Activated naive CD8-positive, alpha-beta T cell treated with anti-CD3 and anti-CD28 coated beads, Interleukin-2, amount 10 ng/mL, durations not matched to agents 7 days and 5 days (primary cell): ENCODE results near the gene NUP160. TPM values are rescaled to one million over a fixed set of nuclear protein-coding genes. Genes with fewer than 3 reads are reported as not detected.
"Not testable (repeated sequence)": the region's sequence is repeated elsewhere in the genome, so short reads cannot be mapped to it uniquely, and the experiment has no call there.

ENCODE experiments used
- ATAC-seq: fragments of 150-1000 bp; cut with Tn5 transposase; one replicate; pipeline ENCODE4 v1.10.0; 2021; ENCODE audit warnings: low read depth, moderate library complexity
- POLR2A ChIA-PET: fragments of 350-600 bp; sonication (Branson Sonifier 250); formaldehyde crosslinking; loops from one replicate; lab custom pipeline; 2021; ENCODE audit warnings: antibody characterized with exemption; lab: Charles Lee
- DNase-seq: peaks from one replicate; pipeline ENCODE4 v3.0.0; 2021
- H3K27ac Mint-ChIP-seq: one replicate; pipeline ENCODE4 v1.8.0; 2022; ENCODE audit warnings: mild to moderate bottlenecking, mixed read lengths
- H3K27me3 Mint-ChIP-seq: one replicate; pipeline ENCODE4 v1.8.0; 2022; ENCODE audit warnings: mild to moderate bottlenecking, moderate library complexity, mixed read lengths
- H3K36me3 Mint-ChIP-seq: one replicate; pipeline ENCODE4 v1.8.0; 2021; ENCODE audit warnings: mild to moderate bottlenecking, mixed read lengths
- H3K4me1 Mint-ChIP-seq: one replicate; pipeline ENCODE4 v1.8.0; 2021; ENCODE audit warnings: mixed read lengths
- H3K4me3 Mint-ChIP-seq: one replicate; pipeline ENCODE4 v1.8.0; 2022; ENCODE audit warnings: mild to moderate bottlenecking, moderate library complexity, mixed read lengths
- H3K9me3 Mint-ChIP-seq: one replicate; pipeline ENCODE4 v1.8.0; 2021; ENCODE audit warnings: mixed read lengths
- total RNA-seq, 2 experiments: library from RNA; stranded (reverse); gene quantifications; one replicate each; pipeline ENCODE4 v1.2.3, GENCODE V29; 2021

The NUP160 gene
- total RNA-seq, 2 experiments from 2014 or later, result 56.7 to 57.0 TPM

DNA sequence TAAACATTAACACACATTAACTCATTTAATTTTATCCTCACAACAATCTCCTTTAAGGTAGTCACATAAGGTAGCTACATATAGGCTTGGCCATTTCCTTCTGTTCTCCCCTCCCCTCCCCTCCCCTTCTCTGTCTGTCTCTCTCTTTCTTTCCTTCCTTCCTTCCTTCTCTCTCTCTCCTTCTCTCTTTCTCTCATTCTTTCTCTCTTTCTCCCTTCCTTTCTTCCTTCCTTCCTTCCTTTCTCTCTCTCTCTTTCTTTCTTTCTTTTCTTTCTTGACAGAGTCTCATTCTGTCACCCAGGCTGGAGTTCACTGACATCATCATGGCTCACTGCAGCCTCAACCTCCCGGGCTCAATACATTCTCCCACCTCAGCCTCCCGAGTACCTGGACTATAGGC lies 22.3 kb upstream of the NUP160 start:
- DNase-seq (no peak), ATAC-seq (no peak)
- H3K27me3 Mint-ChIP-seq, result peaks cover 2% of the 10 kb centered on the region
- H3K36me3 Mint-ChIP-seq, result peaks cover 1% of the 10 kb centered on the region
- H3K4me1 Mint-ChIP-seq, result peaks cover 6% of the 10 kb centered on the region
- no peak overlapping the region for H3K27ac Mint-ChIP-seq
- H3K4me3 Mint-ChIP-seq, result no peak overlapping the region
- peaks cover 2% of the 10 kb centered on the region for H3K9me3 Mint-ChIP-seq
- POLR2A ChIA-PET, result interaction anchor here (0.7 kb wide), 1 partner anchor 302 kb away, joined by 3 read pairs; no protein-coding TSS in a partner anchor

DNA sequence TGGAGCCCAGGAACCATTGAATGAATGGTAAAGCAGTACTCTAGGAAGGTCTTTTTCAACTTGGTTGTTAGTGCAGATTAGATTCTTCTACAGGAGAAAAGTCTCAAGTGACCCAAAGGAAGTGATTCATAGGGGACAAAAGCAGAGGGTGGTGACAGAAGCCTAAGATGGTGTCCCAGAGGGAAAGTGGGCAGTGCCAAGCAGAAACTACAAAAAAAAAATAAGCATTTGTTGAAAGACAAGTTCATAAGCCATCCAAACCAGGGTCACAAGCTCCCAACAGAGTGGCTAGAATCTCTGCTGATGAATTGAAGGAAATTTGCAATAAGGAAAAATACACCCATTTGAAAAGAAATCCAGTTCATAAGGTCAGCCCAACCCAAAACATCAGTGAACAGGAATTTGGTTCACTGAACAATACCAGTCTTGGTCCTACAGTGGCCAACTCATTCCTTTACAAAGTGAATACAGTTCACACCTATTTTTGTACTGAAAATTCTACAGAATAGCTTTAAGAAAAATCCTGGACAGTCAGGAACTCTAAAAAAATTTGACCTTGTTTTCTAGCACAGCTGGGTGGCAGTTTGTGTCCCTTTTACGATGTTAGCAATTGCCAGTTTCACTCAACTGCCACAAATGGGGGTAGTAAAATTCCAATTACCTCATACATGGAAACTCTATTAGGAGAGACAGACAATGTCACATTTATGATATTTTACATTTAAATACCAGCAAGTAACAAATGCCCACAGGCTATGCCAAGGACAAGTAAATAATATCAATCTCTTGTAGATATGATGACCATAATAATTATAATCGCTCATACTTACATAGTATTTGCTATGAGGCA lies 21.6 kb upstream of the NUP160 start:
- DNase-seq (no peak), ATAC-seq (no peak)
- H3K4me3 Mint-ChIP-seq, result no peak overlapping the region
- peaks cover 3% of the 10 kb centered on the region for H3K36me3 Mint-ChIP-seq
- POLR2A ChIA-PET, result no interaction called here
- no peak overlapping the region for H3K27ac Mint-ChIP-seq
- H3K9me3 Mint-ChIP-seq, result peaks cover 2% of the 10 kb centered on the region
- H3K27me3 Mint-ChIP-seq, result peaks cover 2% of the 10 kb centered on the region
- peaks cover 9% of the 10 kb centered on the region for H3K4me1 Mint-ChIP-seq

DNA sequence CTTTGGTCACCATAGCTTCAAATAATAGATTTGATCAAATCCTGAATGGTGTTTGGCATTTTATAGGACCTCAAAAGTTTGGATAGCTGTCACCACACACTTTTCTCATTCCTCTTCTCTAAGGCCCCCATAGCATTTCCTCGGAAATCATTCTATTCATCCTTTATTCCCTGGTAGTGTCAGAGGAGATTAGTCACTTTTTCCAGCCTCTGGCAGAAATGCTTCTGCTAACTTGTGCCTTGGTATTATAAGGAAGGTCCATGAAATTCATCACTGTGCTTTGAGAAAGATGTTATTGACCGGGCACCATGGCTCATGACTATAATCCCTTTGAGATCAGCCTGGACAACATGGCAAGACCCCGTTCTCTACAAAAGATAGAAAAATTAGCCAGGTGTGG lies 19.7 kb upstream of the NUP160 start:
- POLR2A ChIA-PET, result no interaction called here
- Mint-ChIP-seq H3K4me1 (peaks cover 19% of the 10 kb centered on the region), H3K9me3 (no peaks in the 10 kb centered on the region), H3K27ac (no peak overlapping the region), H3K36me3 (peaks cover 1% of the 10 kb centered on the region), H3K27me3 (peaks cover 2% of the 10 kb centered on the region), H3K4me3 (no peak overlapping the region)
- ATAC-seq (no peak), DNase-seq (no peak)

DNA sequence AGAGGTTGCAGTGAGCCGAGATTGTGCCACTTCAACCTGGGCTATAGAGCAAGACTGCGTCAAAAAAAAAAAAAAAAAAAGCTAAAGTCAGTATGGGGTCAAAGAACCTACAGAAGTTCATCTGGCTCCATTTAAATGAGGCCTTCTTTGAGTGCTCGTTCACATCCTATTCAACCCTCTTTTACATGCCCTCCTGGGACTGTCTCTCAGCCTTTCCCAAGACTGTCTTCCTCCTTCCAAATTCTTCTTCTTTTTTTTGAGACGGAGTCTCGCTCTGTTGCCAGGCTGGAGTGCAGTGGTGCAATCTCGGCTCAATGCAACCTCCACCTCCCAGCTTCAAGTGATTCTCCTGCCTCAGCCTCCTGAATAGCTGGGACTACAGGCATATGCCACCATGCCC lies 18.7 kb upstream of the NUP160 start:
- H3K27ac Mint-ChIP-seq, result not testable (repeated sequence)

DNA sequence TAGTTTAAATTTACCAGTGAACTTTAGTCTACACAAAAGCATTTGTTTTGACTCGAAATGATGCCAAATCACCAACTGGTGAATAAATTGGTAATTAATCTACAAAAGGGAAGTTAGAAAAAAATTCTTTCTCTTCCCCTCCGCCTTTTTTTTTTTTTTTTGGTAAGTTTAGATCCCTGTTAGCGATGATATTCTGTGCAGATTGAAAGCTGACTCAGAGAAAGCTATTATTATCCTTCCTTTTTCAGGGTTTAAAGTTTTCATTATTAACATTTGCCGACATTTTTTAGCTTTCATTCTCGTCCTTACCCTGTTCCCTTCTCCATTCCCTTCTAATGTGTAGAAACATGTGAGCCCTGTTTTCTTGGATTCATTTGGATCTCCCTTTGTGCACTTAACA lies 16.8 kb upstream of the NUP160 start:
- ATAC-seq (no peak), DNase-seq (no peak)
- Mint-ChIP-seq H3K27ac (no peak overlapping the region), H3K36me3 (peaks cover 1% of the 10 kb centered on the region), H3K4me1 (peaks cover 19% of the 10 kb centered on the region), H3K9me3 (no peaks in the 10 kb centered on the region), H3K4me3 (no peak overlapping the region), H3K27me3 (no peaks in the 10 kb centered on the region)
- POLR2A ChIA-PET, result interaction anchor here (1.2 kb wide), 1 partner anchor 15 kb away, joined by 3 read pairs; no protein-coding TSS in a partner anchor

More for the DNA sequence above, 18.7 kb upstream of the NUP160 start:
- not testable (repeated sequence) for DNase-seq, H3K36me3 Mint-ChIP-seq, H3K27me3 Mint-ChIP-seq, H3K9me3 Mint-ChIP-seq, H3K4me3 Mint-ChIP-seq, ATAC-seq
- POLR2A ChIA-PET, result interaction anchor here (0.7 kb wide), 1 partner anchor 69 kb away, joined by 3 read pairs; no protein-coding TSS in a partner anchor
- H3K4me1 Mint-ChIP-seq, result peaks cover 19% of the 10 kb centered on the region

DNA sequence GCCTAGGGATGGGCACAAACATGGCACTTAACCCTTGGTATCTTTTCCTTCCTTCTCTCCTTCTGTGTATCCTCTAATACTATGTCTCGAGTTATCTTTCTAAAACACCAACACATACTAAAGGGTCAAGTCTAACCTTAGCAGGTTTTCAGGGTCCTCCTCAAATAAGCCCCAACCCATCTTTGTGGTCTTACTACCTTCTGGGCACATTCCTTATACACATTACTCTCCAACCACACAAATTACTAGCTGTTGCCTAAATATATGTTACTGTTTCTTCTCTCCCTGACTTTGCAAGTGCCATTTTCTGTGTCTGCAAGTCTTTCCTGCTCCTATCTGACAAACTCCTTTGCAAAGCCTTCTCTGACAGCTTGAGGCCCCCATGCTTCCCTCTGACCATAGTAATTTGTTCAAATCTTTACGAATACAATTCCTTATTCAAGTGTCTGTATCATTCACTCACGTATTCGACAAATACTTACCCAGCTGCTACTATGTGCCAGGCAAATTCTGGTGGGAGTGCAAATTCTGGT lies 15.8 kb upstream of the NUP160 start:
- ATAC-seq (no peak), DNase-seq (no peak)
- no peak overlapping the region for H3K4me3 Mint-ChIP-seq
- H3K27ac Mint-ChIP-seq, result no peak overlapping the region
- peaks cover 15% of the 10 kb centered on the region for H3K4me1 Mint-ChIP-seq
- H3K27me3 Mint-ChIP-seq, result no peaks in the 10 kb centered on the region
- peaks cover 1% of the 10 kb centered on the region for H3K36me3 Mint-ChIP-seq
- no peaks in the 10 kb centered on the region for H3K9me3 Mint-ChIP-seq
- POLR2A ChIA-PET, result no interaction called here

DNA sequence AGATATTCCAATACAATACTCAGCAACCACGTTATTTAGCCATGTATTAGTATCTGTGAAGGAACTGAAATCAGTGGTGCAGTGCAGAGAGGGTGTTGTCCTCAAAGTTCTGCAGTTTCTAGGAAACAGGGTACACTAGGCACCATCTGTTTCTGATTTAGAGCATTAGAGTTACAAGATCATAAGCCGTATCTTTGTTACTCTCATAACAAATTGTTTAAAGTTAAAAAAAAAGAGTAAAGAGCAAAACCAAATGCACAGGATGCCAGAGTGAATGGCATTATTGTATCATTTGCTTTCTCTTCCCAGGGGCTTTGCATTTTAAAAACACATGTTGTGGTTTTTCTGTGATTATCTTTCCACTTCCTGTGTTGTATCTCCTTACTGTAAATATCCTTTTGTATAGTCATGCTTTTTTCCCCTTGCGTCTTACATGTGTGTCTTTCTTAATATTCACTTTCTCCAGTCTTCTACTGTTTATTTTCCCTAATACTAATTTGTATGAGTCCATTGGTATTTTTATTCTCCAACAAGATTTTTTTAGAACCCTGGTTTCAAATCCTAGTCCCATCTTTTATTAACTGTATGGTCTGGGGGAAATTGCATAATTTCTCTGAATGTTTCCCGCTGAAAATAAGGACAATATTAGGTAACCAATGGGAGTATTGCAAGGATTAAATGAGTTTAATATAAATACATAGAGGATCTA lies 15.2 kb upstream of the NUP160 start:
- Mint-ChIP-seq H3K4me3 (peak overlapping the region; percentile 50), H3K27me3 (no peaks in the 10 kb centered on the region), H3K4me1 (peaks cover 15% of the 10 kb centered on the region), H3K9me3 (no peaks in the 10 kb centered on the region), H3K36me3 (peaks cover 1% of the 10 kb centered on the region), H3K27ac (no peak overlapping the region)
- POLR2A ChIA-PET, result no interaction called here
- ATAC-seq (peak; percentile 72), DNase-seq (no peak)

DNA sequence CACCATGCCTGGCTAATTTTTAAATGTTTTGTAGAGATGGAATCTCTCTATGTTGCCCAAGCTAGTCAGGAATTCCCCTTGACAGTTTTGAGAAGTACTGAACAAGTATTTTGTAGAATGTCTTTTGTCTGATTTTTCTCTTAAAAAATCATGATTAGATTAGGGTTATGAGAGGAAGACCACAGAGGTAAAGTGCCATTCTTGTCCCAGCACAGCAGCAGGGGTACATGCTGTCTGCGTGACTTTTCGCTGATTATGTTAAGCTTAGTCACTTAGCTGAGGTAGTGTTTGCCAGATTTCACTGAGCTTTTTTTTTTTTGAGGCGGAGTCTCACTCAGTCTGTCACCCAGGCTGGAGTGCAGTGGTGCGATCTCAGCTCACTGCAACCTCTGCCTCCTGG lies 13.6 kb upstream of the NUP160 start:
- Mint-ChIP-seq H3K9me3 (no peaks in the 10 kb centered on the region), H3K27ac (no peak overlapping the region), H3K4me1 (peaks cover 19% of the 10 kb centered on the region), H3K4me3 (no peak overlapping the region), H3K27me3 (no peaks in the 10 kb centered on the region), H3K36me3 (peaks cover 1% of the 10 kb centered on the region)
- no peak for DNase-seq
- POLR2A ChIA-PET, result no interaction called here
- no peak for ATAC-seq

DNA sequence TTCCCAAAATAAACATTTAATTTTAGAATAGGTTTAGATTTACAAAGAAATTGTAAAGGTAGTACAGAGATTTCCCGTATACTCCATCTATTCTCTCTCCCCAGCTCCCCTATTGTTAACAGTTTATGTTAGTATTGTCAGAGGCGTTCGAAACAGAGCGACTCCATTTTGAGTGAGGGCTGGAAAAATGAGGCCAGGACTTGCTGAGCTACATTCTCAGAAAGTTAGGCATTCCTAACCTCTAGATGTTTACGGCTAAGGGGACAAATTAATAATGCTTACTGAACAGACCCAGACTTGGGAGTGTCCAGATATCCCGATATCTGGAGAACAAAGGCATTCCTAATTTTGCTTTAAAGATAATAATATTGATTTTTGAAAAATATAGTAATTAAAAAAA lies 12.4 kb upstream of the NUP160 start:
- ATAC-seq (no peak), DNase-seq (no peak)
- peaks cover 1% of the 10 kb centered on the region for H3K36me3 Mint-ChIP-seq
- POLR2A ChIA-PET, result no interaction called here
- no peak overlapping the region for H3K4me3 Mint-ChIP-seq
- H3K4me1 Mint-ChIP-seq, result peaks cover 20% of the 10 kb centered on the region
- H3K27me3 Mint-ChIP-seq, result no peaks in the 10 kb centered on the region
- H3K9me3 Mint-ChIP-seq, result no peaks in the 10 kb centered on the region
- no peak overlapping the region for H3K27ac Mint-ChIP-seq

DNA sequence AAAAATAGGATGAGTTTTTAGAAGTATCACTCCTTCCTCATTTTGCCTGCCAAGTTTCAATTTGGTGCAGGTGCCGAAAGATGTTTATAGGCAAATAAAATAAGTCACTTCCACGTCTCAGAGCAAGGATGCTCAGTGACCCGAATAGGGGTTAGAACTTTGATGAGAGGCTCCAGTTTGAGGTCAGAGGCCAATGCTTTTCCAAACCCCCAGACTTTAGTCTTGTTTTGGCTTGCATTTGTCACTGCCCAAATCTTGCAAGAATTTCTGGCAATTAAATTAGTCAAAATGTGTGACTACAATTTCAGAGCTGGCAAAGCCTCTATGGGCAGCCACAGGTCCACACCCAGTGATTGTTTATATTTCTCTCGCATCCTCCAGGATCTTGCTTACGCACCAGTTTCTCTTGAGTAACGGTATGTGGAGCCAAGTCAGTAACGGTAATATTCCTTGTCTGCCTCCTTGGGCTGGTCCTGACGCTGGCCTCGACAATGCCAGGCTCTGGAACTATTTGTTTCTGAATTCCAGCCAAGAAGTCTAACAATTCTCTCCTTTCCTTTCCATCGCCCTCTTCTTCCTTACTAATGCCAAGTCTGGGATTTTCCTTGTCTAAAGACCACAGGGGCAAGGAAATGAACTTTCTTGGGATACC lies 9.9 kb upstream of the NUP160 start:
- POLR2A ChIA-PET, result no interaction called here
- no peaks in the 10 kb centered on the region for H3K36me3 Mint-ChIP-seq
- no peaks in the 10 kb centered on the region for H3K9me3 Mint-ChIP-seq
- no peak overlapping the region for H3K4me3 Mint-ChIP-seq
- DNase-seq (no peak), ATAC-seq (no peak)
- peaks cover 7% of the 10 kb centered on the region for H3K4me1 Mint-ChIP-seq
- no peaks in the 10 kb centered on the region for H3K27me3 Mint-ChIP-seq
- H3K27ac Mint-ChIP-seq, result no peak overlapping the region

DNA sequence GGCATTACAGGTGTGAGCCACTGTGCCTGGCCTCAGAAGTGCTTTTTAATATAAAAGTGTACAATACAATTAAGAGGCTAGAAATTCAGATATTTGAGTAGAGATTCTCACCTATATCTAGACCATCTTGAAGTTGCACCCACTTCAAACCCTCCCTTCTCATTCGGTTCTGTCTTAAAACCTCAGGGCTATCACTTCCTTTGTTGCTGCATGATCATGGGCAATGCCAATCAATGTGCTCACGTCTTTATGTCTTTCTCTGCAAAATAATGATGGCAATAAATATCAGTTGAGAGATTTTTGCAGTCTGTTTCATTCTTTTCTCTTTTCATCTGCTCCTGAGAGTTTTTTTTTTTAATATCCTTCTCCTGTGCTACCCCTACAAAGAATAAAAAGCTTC lies 9.3 kb upstream of the NUP160 start:
- ATAC-seq, result peak; percentile 38

DNA sequence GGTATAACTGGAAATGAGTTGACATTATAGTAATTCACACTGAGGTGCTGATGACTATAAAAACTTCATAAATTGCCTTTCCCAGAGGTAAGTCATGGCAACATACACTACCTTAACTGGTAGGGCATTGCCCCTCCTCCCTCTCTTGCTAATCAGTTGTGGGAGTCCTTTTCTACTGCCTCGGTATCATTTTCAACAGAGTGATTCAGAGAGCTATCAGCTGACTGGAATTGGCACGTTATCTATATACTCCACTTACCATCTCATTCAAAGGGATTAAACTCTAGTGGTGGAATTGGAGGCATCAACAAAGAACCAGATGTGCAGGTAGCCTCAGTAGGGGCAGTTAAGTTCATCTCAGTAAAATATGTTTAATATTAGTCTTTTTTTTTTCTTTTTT lies 8.0 kb upstream of the NUP160 start:
- ATAC-seq (no peak), DNase-seq (no peak)
- Mint-ChIP-seq H3K9me3 (no peaks in the 10 kb centered on the region), H3K36me3 (no peaks in the 10 kb centered on the region), H3K27ac (no peak overlapping the region), H3K27me3 (no peaks in the 10 kb centered on the region), H3K4me1 (peaks cover 9% of the 10 kb centered on the region), H3K4me3 (no peak overlapping the region)
- POLR2A ChIA-PET, result interaction anchor here (0.5 to 0.6 kb wide), 2 partner anchors 181 to 537 kb away, joined by 4 read pairs; no protein-coding TSS in a partner anchor

More for the DNA sequence above, 9.3 kb upstream of the NUP160 start:
- Mint-ChIP-seq H3K9me3 (no peaks in the 10 kb centered on the region), H3K4me3 (no peak overlapping the region), H3K27me3 (no peaks in the 10 kb centered on the region), H3K4me1 (peaks cover 7% of the 10 kb centered on the region), H3K27ac (no peak overlapping the region), H3K36me3 (no peaks in the 10 kb centered on the region)
- DNase-seq, result no peak
- POLR2A ChIA-PET, result no interaction called here

DNA sequence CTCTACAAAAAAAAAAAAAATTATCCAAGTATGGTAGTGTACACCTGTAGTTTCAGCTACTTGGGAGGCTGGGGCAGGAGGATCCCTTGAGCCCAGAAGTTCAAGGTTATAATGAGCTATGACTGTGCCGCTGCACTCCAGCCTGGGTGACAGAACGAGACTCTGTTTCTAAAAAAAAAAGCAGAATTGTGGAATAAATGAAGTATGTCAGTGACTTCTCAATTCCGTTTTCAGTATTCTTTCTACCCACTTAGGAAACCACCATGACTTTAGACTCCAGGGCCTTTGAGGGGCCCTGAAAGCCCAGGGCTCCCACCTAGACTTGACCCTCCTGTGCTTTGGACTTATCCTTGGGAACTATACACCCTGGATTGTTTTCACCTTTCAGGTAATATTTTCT lies 6.5 kb upstream of the NUP160 start:
- Mint-ChIP-seq H3K36me3 (no peaks in the 10 kb centered on the region), H3K27me3 (no peaks in the 10 kb centered on the region), H3K4me1 (peaks cover 19% of the 10 kb centered on the region), H3K9me3 (no peaks in the 10 kb centered on the region), H3K27ac (no peak overlapping the region), H3K4me3 (no peak overlapping the region)
- POLR2A ChIA-PET, result interaction anchor here (0.6 kb wide), 1 partner anchor 11 kb away, joined by 3 read pairs; no protein-coding TSS in a partner anchor
- ATAC-seq (no peak), DNase-seq (no peak)
